H9 (cell line): ENCODE results near the gene CCNL1. TPM values are rescaled to one million over a fixed set of nuclear protein-coding genes. Genes with fewer than 3 reads are reported as not detected.

Source experiments
- DNase-seq: peaks from one replicate; pipeline ENCODE4 v3.0.0-alpha.2; 2017
- H2AFZ ChIP-seq: one replicate; pipeline ENCODE4 v1.6.1; 2013; ENCODE audit warnings: mild to moderate bottlenecking, low read length, control low read depth, moderate library complexity
- H2AK5ac ChIP-seq: 2 replicates; pipeline ENCODE4 v1.6.1; 2013; ENCODE audit warnings: low read length, control low read depth, mixed read lengths; ENCODE audit not compliant: insufficient read length
- H2BK120ac ChIP-seq: one replicate; pipeline ENCODE4 v1.6.1; 2013; ENCODE audit warnings: low read depth, mild to moderate bottlenecking, low read length, control low read depth, inconsistent platforms; ENCODE audit not compliant: poor library complexity, severe bottlenecking
- H2BK12ac ChIP-seq: 2 replicates; pipeline ENCODE4 v1.6.1; 2013; ENCODE audit warnings: low read length, control low read depth, mixed read lengths, low read depth; ENCODE audit not compliant: insufficient read length
- H2BK15ac ChIP-seq: 2 replicates; pipeline ENCODE4 v1.6.1; 2013; ENCODE audit warnings: low read depth, low read length, control low read depth
- H2BK20ac ChIP-seq: one replicate; pipeline ENCODE4 v1.6.1; 2013; ENCODE audit warnings: low read depth, mild to moderate bottlenecking, low read length, control low read depth, inconsistent platforms; ENCODE audit not compliant: poor library complexity, severe bottlenecking
- H2BK5ac ChIP-seq: 2 replicates; pipeline ENCODE4 v1.6.1; 2013; ENCODE audit warnings: low read length, control low read depth, mixed read lengths; ENCODE audit not compliant: insufficient read length
- H3K14ac ChIP-seq: 2 replicates; pipeline ENCODE4 v1.6.1; 2013; ENCODE audit warnings: low read length, control low read depth; ENCODE audit not compliant: insufficient read depth
- H3K18ac ChIP-seq: 2 replicates; pipeline ENCODE4 v1.6.1; 2013; ENCODE audit warnings: low read depth, mild to moderate bottlenecking, mixed read lengths, low read length, control low read depth; ENCODE audit not compliant: insufficient read length
- H3K23ac ChIP-seq: 2 replicates; pipeline ENCODE4 v1.6.1; 2013; ENCODE audit warnings: low read length, control low read depth, mixed read lengths, low read depth; ENCODE audit not compliant: insufficient read length
- H3K23me2 ChIP-seq: 2 replicates; pipeline ENCODE4 v1.6.1; 2013; ENCODE audit warnings: low read depth, mild to moderate bottlenecking, mixed read lengths, low read length, control low read depth; ENCODE audit not compliant: insufficient read length, poor library complexity, severe bottlenecking
- H3K27ac ChIP-seq: 2 replicates; pipeline ENCODE4 v1.5.1; 2013; ENCODE audit warnings: low read length, control low read depth, mixed read lengths, low read depth; ENCODE audit not compliant: insufficient read length
- H3K27me3 ChIP-seq: 2 replicates; pipeline ENCODE4 v1.6.1; 2013; ENCODE audit warnings: low read length, control low read depth, inconsistent platforms; ENCODE audit not compliant: insufficient read depth
- H3K4ac ChIP-seq: 2 replicates; pipeline ENCODE4 v1.6.1; 2013; ENCODE audit warnings: low read depth, mild to moderate bottlenecking, control low read depth, inconsistent platforms, low read length, moderate library complexity
- H3K4me1 ChIP-seq: 2 replicates; pipeline ENCODE4 v1.6.1; 2013; ENCODE audit warnings: low read length, control low read depth, inconsistent platforms; ENCODE audit not compliant: insufficient read depth
- H3K4me2 ChIP-seq: 2 replicates; pipeline ENCODE4 v1.6.1; 2013; ENCODE audit warnings: low read length, control low read depth, mixed read lengths; ENCODE audit not compliant: insufficient read length, insufficient read depth
- H3K56ac ChIP-seq: 2 replicates; pipeline ENCODE4 v1.6.1; 2013; ENCODE audit warnings: low read depth, mild to moderate bottlenecking, mixed read lengths, low read length, control low read depth; ENCODE audit not compliant: insufficient read length
- H3K79me1 ChIP-seq: 2 replicates; pipeline ENCODE4 v1.6.1; 2013; ENCODE audit warnings: low read depth, mild to moderate bottlenecking, moderate library complexity, low read length, control low read depth, inconsistent platforms; ENCODE audit not compliant: insufficient read depth, poor library complexity, severe bottlenecking
- H3K79me2 ChIP-seq: 2 replicates; pipeline ENCODE4 v1.6.1; 2013; ENCODE audit warnings: low read length, control low read depth, inconsistent platforms; ENCODE audit not compliant: insufficient read depth
- H3K9ac ChIP-seq: 2 replicates; pipeline ENCODE4 v1.6.1; 2013; ENCODE audit warnings: low read length, control low read depth, mixed read lengths; ENCODE audit not compliant: insufficient read length; ENCODE audit errors: extremely low read depth
- H3K9me3 ChIP-seq: one replicate; pipeline ENCODE4 v1.6.1; 2013; ENCODE audit warnings: low read depth, low read length, inconsistent platforms; ENCODE audit not compliant: control insufficient read depth
- H3T11ph ChIP-seq: one replicate; pipeline ENCODE4 v1.6.1; 2013; ENCODE audit warnings: mild to moderate bottlenecking, low read length, control low read depth, inconsistent platforms
- H4K20me1 ChIP-seq: one replicate; pipeline ENCODE4 v1.6.1; 2013; ENCODE audit not compliant: control insufficient read depth, insufficient read length, insufficient read depth
- H4K5ac ChIP-seq: 2 replicates; pipeline ENCODE4 v1.6.1; 2013; ENCODE audit warnings: low read depth, mild to moderate bottlenecking, mixed read lengths, low read length, control low read depth; ENCODE audit not compliant: insufficient read length
- H4K8ac ChIP-seq: replicated peaks from 2 replicates; pipeline ENCODE4 v1.6.1; 2013; ENCODE audit warnings: low read length, control low read depth, mixed read lengths, low read depth; ENCODE audit not compliant: insufficient read length
- H4K91ac ChIP-seq: 2 replicates; pipeline ENCODE4 v1.6.1; 2013; ENCODE audit warnings: low read depth, mild to moderate bottlenecking, moderate library complexity, mixed read lengths, low read length, control low read depth; ENCODE audit not compliant: insufficient read length
- H3K27ac Mint-ChIP-seq, 3 experiments: 2 replicates in 2 of 3; 3 replicates in 1 of 3; pipeline ENCODE4 v1.8.0; 2020 to 2021; ENCODE audit warnings: mixed read lengths in 3 of 3, mild to moderate bottlenecking in 1 of 3, moderate library complexity in 1 of 3
- H3K27me3 Mint-ChIP-seq: 2 replicates; pipeline ENCODE4 v1.8.0; 2021; ENCODE audit warnings: low read depth, mild to moderate bottlenecking, moderate library complexity, mixed read lengths
- H3K36me3 Mint-ChIP-seq, 3 experiments: 2 replicates in 2 of 3; 3 replicates in 1 of 3; pipeline ENCODE4 v1.8.0; 2020 to 2021; ENCODE audit warnings: low read depth in 3 of 3, mixed read lengths in 3 of 3; ENCODE audit not compliant: insufficient read depth in 1 of 3
- H3K4me1 Mint-ChIP-seq, 2 experiments: 2 replicates each; pipeline ENCODE4 v1.8.0; 2020; ENCODE audit warnings: mixed read lengths in 2 of 2
- H3K4me3 Mint-ChIP-seq, 2 experiments: 2 replicates in 1 of 2; 3 replicates in 1 of 2; pipeline ENCODE4 v1.8.0; 2020 to 2021; ENCODE audit warnings: mild to moderate bottlenecking in 2 of 2, mixed read lengths in 2 of 2, moderate library complexity in 1 of 2
- H3K9me3 Mint-ChIP-seq, 2 experiments: 2 replicates in 1 of 2; 3 replicates in 1 of 2; pipeline ENCODE4 v1.8.0; 2020; ENCODE audit warnings: mild to moderate bottlenecking in 2 of 2, mixed read lengths in 2 of 2, moderate library complexity in 1 of 2
- WGBS: extraction: QIAGEN DNeasy Blood & Tissue Kit; methylation state at CpG from one replicate; pipeline ENCODE4 v1.1.7; 2013; ENCODE audit warnings: missing lambda C conversion rate, low lambda C conversion rate, mixed read lengths; ENCODE audit not compliant: insufficient read length; ENCODE audit errors: extremely low coverage; 5-methylcytosine and 5-hydroxymethylcytosine counted together
- total RNA-seq: library from RNA; stranded (reverse); gene quantifications from 2 replicates; pipeline ENCODE4 v1.2.1, GENCODE V29; 2021
- TF ChIP-seq, protein P1 (sequence below): fragments of 200-600 bp; sonication (generic); conservative IDR thresholded peaks from 3 replicates; pipeline ENCODE4 v1.8.0; 2021; ENCODE audit warnings: antibody characterized with exemption, mild to moderate bottlenecking

The CCNL1 gene
- total RNA-seq, 1 experiment from 2014 or later, result 103 TPM

DNA sequence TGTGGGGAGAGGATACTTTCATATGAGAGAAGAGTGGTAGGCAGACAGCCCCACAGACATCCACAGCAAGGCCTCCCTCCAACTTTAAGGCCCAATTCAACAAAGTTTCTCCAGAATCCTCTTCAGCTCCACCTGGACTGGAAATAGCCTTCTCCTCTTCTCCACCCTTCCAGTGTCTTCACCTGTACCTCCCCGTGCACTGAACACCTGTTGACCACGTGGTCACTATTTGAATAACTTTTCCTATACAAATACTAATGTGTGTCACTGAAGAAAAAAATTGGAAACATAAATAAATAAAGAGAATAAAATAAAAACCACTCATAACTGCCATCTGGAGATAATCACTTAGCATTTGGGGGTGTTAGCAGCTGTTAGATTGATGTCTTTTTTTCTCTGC is 52.9 kb downstream of the CCNL1 start:
- no peak overlapping the region for H3K4me2 ChIP-seq
- H3K36me3 Mint-ChIP-seq, result no peaks in the 10 kb centered on the region
- no peak overlapping the region for H3K27ac ChIP-seq
- no peak overlapping the region for H3K4me3 Mint-ChIP-seq
- H4K8ac ChIP-seq, result no peak overlapping the region
- no peak overlapping the region for H3T11ph ChIP-seq
- no peak overlapping the region for H2BK12ac ChIP-seq
- H2AK5ac ChIP-seq, result no peak overlapping the region
- H3K14ac ChIP-seq, result no peak overlapping the region
- no peaks in the 10 kb centered on the region for H3K23me2 ChIP-seq
- H2BK5ac ChIP-seq, result no peak overlapping the region
- WGBS, result no CpG with 5 or more reads among the region's 2 CpGs
- no peak overlapping the region for H2AFZ ChIP-seq
- no peak overlapping the region for H2BK20ac ChIP-seq
- H3K27ac Mint-ChIP-seq, result no peak overlapping the region
- H4K20me1 ChIP-seq, result no peaks in the 10 kb centered on the region
- peaks cover 21 to 42% of the 10 kb centered on the region in 2 experiments for H3K4me1 Mint-ChIP-seq
- TF ChIP-seq, protein P1, sequence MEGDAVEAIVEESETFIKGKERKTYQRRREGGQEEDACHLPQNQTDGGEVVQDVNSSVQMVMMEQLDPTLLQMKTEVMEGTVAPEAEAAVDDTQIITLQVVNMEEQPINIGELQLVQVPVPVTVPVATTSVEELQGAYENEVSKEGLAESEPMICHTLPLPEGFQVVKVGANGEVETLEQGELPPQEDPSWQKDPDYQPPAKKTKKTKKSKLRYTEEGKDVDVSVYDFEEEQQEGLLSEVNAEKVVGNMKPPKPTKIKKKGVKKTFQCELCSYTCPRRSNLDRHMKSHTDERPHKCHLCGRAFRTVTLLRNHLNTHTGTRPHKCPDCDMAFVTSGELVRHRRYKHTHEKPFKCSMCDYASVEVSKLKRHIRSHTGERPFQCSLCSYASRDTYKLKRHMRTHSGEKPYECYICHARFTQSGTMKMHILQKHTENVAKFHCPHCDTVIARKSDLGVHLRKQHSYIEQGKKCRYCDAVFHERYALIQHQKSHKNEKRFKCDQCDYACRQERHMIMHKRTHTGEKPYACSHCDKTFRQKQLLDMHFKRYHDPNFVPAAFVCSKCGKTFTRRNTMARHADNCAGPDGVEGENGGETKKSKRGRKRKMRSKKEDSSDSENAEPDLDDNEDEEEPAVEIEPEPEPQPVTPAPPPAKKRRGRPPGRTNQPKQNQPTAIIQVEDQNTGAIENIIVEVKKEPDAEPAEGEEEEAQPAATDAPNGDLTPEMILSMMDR, result no peak
- no peak overlapping the region for H3K23ac ChIP-seq
- H3K79me2 ChIP-seq, result no peaks in the 10 kb centered on the region
- DNase-seq, result no peak
- H3K4me1 ChIP-seq, result peaks cover 5% of the 10 kb centered on the region
- H3K79me1 ChIP-seq, result no peaks in the 10 kb centered on the region
- H3K56ac ChIP-seq, result no peak overlapping the region
- H2BK15ac ChIP-seq, result no peak overlapping the region
- H3K9me3 Mint-ChIP-seq, result 0 out of 5 replicates have a peak, but pooled peaks cover 0 to 4% of the 10 kb centered on the region in 2 experiments
- H4K5ac ChIP-seq, result no peak overlapping the region
- H3K4ac ChIP-seq, result no peak overlapping the region
- H3K9ac ChIP-seq, result no peak overlapping the region
- no peaks in the 10 kb centered on the region for H3K9me3 ChIP-seq
- no peak overlapping the region for H3K18ac ChIP-seq
- no peaks in the 10 kb centered on the region for H3K27me3 Mint-ChIP-seq
- no peak overlapping the region for H2BK120ac ChIP-seq
- H3K27me3 ChIP-seq, result no peaks in the 10 kb centered on the region
- no peak overlapping the region for H4K91ac ChIP-seq
